HG03196 (cell line): Measurements from ENCODE around the gene HMGN5.

Experiments used
- ATAC-seq: cut with Tn5 transposase; IDR thresholded peaks from one replicate; pipeline ENCODE4 v1.9.1; 2021; ENCODE audit not compliant: unreplicated experiment

HMGN5 gene, protein sequence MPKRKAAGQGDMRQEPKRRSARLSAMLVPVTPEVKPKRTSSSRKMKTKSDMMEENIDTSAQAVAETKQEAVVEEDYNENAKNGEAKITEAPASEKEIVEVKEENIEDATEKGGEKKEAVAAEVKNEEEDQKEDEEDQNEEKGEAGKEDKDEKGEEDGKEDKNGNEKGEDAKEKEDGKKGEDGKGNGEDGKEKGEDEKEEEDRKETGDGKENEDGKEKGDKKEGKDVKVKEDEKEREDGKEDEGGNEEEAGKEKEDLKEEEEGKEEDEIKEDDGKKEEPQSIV

DNA sequence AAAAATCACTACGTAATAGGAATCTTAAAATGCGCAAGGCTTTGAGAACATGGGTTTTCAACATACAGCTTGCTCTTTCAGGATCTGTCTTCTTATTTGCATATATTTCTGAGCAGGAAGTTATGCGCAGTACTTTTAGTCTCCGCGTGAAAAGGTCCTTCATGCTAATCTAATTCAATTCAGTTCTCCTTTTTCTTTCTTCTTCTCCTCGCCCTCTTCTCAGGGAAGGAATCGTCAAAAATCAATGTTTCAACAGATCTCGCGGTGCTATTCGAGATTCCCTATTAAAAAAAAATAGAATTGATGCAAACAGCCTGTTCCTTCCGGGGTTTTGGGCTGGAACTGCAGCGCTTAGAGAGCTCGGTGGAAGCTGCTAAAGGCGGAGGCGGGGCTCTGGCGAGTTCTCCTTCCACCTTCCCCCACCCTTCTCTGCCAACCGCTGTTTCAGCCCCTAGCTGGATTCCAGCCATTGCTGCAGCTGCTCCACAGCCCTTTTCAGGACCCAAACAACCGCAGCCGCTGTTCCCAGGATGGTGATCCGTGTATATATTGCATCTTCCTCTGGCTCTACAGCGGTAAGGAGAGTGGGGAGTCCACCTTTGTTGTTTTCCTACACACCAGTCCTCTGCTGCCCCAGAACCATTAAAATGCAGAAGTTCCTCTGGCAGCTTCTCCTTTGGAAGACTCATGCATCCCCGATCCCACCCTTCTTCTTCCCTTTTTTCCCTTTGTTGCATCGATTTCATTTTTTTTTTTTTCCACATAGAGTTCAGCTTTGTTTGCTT is at the start of gene HMGN5, which contains the start of gene SH3BGRL:
HMGN5 (minus strand) TSS at position 243 of the 785 bp plus-strand sequence. CDS start 80,364 bp downstream, outside the sequence.
SH3BGRL (plus strand) TSS at position 432 of the 785 bp plus-strand sequence; CDS start at position 531, 99 bp downstream.
- ATAC-seq: peak; percentile 98

DNA sequence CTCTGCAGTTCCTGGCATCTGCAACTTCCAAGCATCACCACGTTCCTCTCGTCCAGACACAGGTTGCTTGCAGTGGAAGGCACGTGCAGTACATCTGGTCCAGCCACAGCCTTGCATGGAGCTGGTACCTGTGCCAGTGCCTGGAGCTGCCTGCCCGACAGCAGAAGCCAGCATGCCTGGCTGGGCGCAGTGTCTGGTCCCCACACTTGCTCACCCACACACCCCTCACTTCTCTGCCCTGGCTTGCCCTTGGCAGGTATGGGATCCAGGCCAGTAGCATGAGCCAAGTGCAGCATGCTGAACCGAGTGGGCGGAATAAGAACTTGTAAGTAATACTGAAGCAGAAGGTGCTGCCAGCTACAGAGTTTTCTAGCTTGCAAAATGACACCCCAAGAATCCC is 40.0 kb upstream of the HMGN5 start:
- ATAC-seq: no peak

DNA sequence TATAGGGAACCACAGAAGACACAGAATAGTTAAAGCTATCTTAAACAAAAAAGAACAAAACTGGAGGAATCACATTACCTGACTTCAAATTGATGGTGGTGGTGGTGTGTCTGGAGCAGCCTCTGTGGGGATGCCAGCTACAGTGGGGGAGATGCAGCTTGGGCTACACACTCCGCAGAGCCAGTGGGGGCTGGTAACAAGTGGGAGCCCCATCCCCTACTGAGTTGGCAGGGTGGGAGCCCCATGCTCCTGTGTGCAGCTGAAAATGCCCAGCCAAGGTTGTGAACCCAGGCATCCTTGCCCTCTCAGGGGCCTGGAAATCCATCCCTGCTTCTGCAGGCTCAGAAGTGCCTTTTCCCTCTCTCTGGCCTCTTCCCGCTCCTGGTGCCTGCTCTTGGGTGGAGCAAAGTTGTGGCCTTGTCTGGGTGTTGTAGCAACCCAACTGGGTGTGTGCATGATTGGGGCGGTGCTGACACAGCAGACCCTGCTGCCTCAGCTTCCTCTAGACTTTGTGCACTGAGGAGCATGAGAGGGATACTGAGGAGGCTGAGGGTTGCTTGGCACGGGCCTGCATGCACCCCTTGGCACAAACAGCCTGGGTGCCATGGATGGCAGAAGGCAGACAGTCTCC is 39.1 kb upstream of the HMGN5 start:
- no peak for ATAC-seq

DNA sequence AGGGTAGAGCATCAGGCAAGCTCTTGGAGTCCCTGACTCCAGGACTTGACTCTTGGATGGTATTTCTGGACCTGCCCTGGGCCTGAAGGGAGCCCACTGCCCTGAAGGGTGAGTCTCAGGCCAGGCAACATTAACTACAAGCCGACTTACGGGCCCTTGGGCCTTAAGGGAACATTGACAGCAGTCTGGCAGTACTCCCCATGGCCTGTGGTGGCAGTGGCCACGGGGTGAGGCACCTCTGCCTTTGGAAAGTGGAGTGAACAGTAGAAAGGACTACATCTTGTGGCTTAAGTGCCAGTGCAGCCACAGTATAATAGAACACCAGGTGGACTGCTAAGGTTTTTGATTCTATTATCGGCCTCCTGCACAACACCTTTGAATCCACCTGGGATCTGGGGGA is 36.5 kb upstream of the HMGN5 start:
- no peak for ATAC-seq

GRCh38 chrX:81237516-81237915 is 35.8 kb upstream of the HMGN5 start:
- ATAC-seq: no peak

- no peak for ATAC-seq
Observed at GRCh38 chrX:81232218-81232617, 30.5 kb upstream of the HMGN5 start.

DNA sequence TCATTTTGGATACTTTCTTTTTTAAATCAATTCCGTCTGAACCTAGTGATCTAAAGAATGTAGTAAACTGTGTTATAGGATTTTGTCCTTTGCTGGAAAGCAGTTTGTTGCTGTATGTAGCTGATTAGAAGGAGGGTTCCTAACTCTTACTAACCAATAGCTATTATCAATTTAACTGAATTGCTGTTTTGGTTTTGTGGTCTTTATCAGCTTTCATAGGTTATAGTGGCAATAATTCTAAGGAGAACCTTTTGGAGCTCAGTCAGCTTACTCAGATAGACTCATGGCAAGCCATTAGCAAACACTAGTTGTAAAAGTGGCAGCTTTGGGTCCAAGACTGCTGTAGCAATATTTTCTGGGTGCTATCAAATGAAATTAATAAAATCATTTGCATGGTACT is 29.8 kb upstream of the HMGN5 start:
- no peak for ATAC-seq

DNA sequence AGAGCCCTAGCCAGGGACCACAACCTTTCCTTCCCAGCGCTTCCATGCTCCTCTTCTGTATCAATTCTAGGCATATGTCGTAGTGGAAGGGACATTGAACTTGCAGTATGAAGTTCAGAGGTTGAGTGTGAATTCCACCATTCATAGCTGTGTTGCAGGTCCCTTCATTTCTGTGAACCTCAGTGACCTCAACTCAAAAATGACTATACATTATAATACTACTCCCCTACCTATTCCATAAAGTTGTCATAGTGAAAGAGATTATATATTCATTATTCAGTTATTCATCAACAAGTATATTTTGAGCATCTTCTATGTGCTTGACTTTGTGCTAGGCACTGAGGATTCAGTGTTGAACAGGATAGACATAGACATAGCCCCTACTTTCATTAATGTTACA is 28.2 kb upstream of the HMGN5 start:
- ATAC-seq: no peak

GRCh38 chrX:81229229-81229628 is 27.5 kb upstream of the HMGN5 start:
- ATAC-seq: no peak

GRCh38 chrX:81215685-81216084 is 14.0 kb upstream of the HMGN5 start:
- ATAC-seq: no peak

DNA sequence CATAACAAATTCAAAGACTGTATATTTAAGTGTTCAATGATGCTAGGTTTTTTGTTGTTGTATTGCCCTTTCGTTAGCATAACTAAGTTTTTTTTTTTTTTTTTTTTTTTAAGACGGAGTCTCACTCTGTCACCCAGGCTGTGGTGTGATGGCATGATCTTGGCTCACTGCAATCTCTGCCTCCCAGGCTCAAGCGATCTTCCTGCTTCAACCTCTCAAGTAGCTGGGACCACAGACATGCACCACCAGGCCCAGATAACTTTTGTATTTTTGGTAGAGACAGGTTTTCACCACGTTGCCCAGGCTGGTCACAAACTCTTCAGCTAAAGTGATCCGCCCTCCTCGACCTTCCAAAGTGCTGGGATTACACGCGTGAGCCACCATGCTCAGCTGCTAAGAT is 7.2 kb upstream of the HMGN5 start:
- no peak for ATAC-seq

GRCh38 chrX:81206476-81206875 is 4.8 kb upstream of the HMGN5 start:
- no peak for ATAC-seq

DNA sequence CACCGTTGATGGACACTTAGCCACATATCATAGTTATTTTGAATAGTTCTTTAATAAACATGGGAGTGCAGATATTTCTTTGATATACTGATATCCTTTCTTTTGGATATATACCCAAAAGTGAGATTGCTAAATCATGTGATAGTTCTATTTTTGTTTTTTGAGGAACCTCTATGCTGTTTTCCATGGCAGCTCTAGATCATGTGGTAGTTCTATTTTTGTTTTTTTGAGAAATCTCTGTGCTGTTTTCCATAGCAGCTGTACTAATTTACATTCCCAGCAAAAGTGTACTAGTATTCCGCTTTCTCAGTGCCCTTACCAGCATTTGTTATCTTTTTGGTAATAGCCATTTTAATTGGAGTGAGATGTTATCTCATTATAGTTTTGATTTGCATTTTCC is 3.8 kb upstream of the HMGN5 start:
- ATAC-seq: no peak

- ATAC-seq: no peak
Observed at GRCh38 chrX:81202943-81203342, 1.2 kb upstream of the HMGN5 start.

- no peak for ATAC-seq
Observed at GRCh38 chrX:81202456-81202819, 725 bp upstream of the HMGN5 start.

GRCh38 chrX:81201071-81201470 is 642 bp downstream of the HMGN5 start:
- ATAC-seq: no peak

GRCh38 chrX:81195712-81196111 is 6.0 kb downstream of the HMGN5 start:
- ATAC-seq: peak; percentile 68

- ATAC-seq: no peak
Observed at GRCh38 chrX:81195259-81195658, 6.5 kb downstream of the HMGN5 start.

DNA sequence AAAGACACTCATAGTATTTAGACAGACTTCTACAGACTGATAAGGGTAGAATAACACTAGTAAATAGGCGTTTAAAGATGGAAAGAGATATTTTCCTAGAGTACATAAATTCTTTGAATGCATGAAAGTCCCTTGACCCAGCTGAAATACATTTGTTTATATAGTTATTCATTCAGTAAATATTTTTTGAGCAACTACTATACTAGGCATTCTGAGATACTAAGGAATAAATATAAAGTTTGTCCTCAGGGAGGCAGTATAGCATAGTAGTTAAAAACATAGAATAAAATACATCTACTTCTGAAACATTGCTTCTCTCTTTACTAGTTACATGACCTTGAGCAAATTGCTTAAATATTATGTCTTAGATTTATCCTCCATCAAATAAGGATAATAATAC is 27.4 kb downstream of the HMGN5 start:
- ATAC-seq: no peak

GRCh38 chrX:81168391-81168790 is 33.3 kb downstream of the HMGN5 start:
- ATAC-seq: no peak

- ATAC-seq: peak; percentile 98
Observed at GRCh38 chrX:81121513-81122363, 80.0 kb downstream of the HMGN5 start.
